ENCODE data around the gene NCKAP5L. TPM values are rescaled to one million over a fixed set of nuclear protein-coding genes. Genes with fewer than 3 reads are reported as not detected.
A peak's percentile ranks its signal among the peaks of the same experiment; 100 is the strongest.

The NCKAP5L gene
- total RNA-seq, 2 experiments from 2014 or later = 2.8 TPM

DNA sequence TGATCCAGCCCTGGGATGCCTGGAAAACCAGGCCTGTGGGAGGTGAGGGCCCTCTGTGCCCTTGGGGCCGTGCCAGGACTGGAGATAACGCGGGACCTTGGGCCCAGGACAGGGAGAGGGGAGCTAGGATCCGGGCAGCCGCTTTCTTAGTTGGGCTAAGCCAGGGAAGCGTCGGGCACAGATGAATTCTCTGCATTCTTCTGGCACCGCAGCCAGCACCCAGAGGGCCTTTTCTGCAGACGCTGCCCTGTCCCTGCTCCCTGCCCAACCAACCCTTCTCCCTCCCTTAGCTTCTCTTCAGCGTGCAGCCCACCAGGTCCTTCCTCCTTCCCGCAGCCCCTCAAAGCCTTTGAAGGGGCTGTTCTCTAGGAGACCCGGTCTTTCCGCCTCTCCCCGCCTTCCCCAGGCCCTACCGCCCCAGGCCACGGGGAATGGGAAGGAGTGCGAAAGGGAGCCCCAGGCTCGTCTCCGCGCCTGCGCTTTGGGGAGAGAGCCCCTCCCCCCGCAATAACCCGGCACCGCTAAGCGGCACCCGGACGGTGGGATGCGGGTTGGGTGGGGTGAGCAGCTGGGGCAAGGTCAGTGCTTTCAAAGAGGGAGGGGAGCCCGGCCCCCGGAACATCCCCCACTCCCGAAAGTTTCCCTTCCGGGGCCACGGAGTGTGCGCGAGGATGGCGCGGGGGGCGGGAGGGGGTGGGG is 663 bp downstream of the NCKAP5L start:
- H3K27ac Mint-ChIP-seq = no peak overlapping the region
- H3K36me3 Mint-ChIP-seq (ENCODE audit: low read depth) = peaks cover 3% of the 10 kb centered on the region
- H3K9me3 Mint-ChIP-seq = no peaks in the 10 kb centered on the region
- H3K27me3 Mint-ChIP-seq (ENCODE audit: low read depth) = no peaks in the 10 kb centered on the region
- intact Hi-C loops (cut with micrococcal nuclease) = loop anchor here (1.0 to 10.0 kb wide), 6 partner anchors 16 to 563 kb away; partner anchors contain the start of genes BCDIN3D, CERS5, PRPF40B and SPATS2
- CTCF ChIA-PET = interaction anchor here (0.5 to 4.8 kb wide), 6 partner anchors 11 to 552 kb away, joined by 3 to 32 read pairs (median 8); partner anchors contain the start of gene TMBIM6
- H3K4me1 Mint-ChIP-seq (ENCODE audit: low read depth) = peaks cover 31% of the 10 kb centered on the region
- peak; percentile 35 for DNase-seq
- H3K4me3 Mint-ChIP-seq = peak overlapping the region; percentile 92

DNA sequence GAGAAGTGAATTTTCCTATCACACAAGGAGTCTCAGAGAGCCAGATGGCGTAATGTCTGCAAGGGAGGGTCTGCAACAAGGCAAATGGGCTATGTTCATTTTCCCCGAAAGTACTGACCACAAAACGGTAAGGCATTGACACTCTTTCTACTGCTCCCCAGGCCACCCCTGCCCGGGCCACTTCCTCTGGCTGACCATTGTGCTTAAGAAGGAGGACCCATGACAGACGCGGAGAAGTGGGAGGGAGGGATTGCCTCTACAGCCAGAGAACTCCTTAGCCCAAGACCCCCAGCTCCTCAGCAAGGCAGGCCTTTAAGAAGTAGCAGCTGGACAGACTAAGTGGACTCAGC is 1.2 kb downstream of the NCKAP5L start:
- CTCF ChIA-PET = interaction anchor here (0.5 to 4.8 kb wide), 4 partner anchors 11 to 553 kb away, joined by 3 to 32 read pairs (median 8); partner anchors contain the start of gene TMBIM6
- Mint-ChIP-seq H3K27ac (no peak overlapping the region), H3K9me3 (no peaks in the 10 kb centered on the region), H3K36me3 (ENCODE audit: low read depth) (peaks cover 3% of the 10 kb centered on the region), H3K27me3 (ENCODE audit: low read depth) (no peaks in the 10 kb centered on the region), H3K4me3 (peak overlapping the region; percentile 69), H3K4me1 (ENCODE audit: low read depth) (peaks cover 34% of the 10 kb centered on the region)
- intact Hi-C loops (cut with micrococcal nuclease) = loop anchor here (5.0 to 10.0 kb wide), 2 partner anchors 460 to 562 kb away; partner anchors contain the start of genes SPATS2 and TUBA1C
- no peak for DNase-seq

DNA sequence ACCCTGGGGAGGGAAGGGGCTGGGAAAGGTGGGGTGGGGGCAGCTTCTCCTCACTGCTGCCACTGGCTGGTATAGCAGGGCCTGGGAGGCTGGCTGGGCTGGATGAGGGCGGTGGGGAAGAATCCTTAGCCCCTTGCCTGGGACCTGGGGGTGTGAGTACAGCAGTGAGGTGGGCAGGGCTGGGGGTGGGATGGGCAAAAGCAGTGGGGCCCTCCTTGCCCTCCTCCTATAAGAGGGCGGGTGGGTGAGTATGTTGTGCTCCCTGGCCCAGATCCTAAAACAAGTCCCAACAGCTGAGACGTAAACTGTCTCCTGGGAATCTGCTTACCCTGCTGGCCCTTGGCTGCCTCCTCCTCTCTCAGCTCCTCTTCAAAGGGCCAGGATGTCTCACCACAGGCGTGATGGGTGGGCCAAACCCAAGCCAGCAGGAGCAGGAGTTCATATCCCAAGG is 2.2 kb downstream of the NCKAP5L start:
- CTCF ChIA-PET = interaction anchor here (1.6 to 4.8 kb wide), 2 partner anchors 12 to 85 kb away, joined by 3 to 32 read pairs; partner anchors contain the start of gene TMBIM6
- peak overlapping the region; percentile 69 for H3K4me3 Mint-ChIP-seq
- H3K27me3 Mint-ChIP-seq (ENCODE audit: low read depth) = no peaks in the 10 kb centered on the region
- peaks cover 3% of the 10 kb centered on the region for H3K36me3 Mint-ChIP-seq (ENCODE audit: low read depth)
- no peak overlapping the region for H3K27ac Mint-ChIP-seq
- peaks cover 44% of the 10 kb centered on the region for H3K4me1 Mint-ChIP-seq (ENCODE audit: low read depth)
- no peak for DNase-seq
- intact Hi-C loops (cut with micrococcal nuclease) = loop anchor here (5.0 to 10.0 kb wide), 2 partner anchors 459 to 561 kb away; partner anchors contain the start of genes SPATS2 and TUBA1C
- H3K9me3 Mint-ChIP-seq = no peaks in the 10 kb centered on the region

DNA sequence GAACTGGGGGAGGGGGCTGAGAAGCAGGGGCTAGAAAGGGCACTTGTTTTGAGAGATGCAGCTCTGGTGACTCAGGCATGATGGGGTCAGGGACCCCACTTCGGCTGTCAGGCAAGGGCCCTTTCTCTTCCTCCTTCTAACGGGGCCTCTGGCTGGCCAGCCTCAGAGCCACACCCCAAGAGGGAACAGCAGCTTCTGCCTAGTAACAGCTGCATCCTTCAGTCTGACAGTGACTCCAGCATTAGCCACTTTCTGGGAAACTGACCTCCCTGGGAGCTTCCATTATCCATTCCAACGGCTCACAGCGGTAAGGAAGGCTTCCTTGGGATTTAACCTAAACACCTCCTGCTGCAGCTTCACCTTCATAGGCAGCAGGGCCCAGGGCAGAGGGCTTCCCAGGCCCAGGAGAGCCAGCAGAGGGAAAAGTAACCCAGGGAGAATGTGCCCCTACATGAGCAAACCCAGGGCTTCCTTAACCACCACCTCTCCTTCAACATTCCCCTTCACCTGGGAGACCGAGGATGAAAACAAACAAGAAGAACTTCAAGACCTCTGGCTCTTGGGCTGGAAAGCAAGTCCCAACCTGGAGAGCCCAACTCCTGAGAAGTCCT is 2.7 kb downstream of the NCKAP5L start:
- intact Hi-C loops (cut with micrococcal nuclease) = loop anchor here (5.0 to 10.0 kb wide), 2 partner anchors 458 to 561 kb away; partner anchors contain the start of genes SPATS2 and TUBA1C
- CTCF ChIA-PET = no interaction called here
- no peak overlapping the region for H3K27ac Mint-ChIP-seq
- H3K4me3 Mint-ChIP-seq = no peak overlapping the region
- no peak for DNase-seq
- H3K36me3 Mint-ChIP-seq (ENCODE audit: low read depth) = peaks cover 3% of the 10 kb centered on the region
- no peaks in the 10 kb centered on the region for H3K27me3 Mint-ChIP-seq (ENCODE audit: low read depth)
- no peaks in the 10 kb centered on the region for H3K9me3 Mint-ChIP-seq
- peaks cover 47% of the 10 kb centered on the region for H3K4me1 Mint-ChIP-seq (ENCODE audit: low read depth)

DNA sequence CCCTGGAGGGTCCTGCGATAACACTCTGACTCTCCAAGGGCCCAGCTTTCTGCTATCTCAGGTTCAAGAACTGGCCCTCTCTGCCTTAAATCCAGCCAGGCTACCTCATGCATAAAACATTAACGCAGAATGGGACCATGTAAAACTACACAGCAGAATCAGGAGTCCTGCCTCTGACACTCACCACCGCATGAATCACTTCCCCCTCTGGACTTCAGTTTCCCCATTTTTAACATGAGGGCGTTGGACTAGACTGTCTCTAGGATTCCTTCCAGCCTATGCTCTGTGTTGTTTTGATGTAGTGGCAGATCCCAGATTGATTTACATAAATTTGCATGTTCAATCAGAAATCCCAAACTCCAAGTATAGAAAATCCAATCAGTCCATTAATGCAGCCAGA is 3.3 kb downstream of the NCKAP5L start:
- Mint-ChIP-seq H3K27me3 (ENCODE audit: low read depth) (no peaks in the 10 kb centered on the region), H3K36me3 (ENCODE audit: low read depth) (peaks cover 3% of the 10 kb centered on the region), H3K4me3 (no peak overlapping the region), H3K9me3 (no peaks in the 10 kb centered on the region), H3K27ac (no peak overlapping the region), H3K4me1 (ENCODE audit: low read depth) (peaks cover 47% of the 10 kb centered on the region)
- CTCF ChIA-PET = no interaction called here
- DNase-seq = no peak
- intact Hi-C loops (cut with micrococcal nuclease) = loop anchor here (5.0 to 10.0 kb wide), 2 partner anchors 458 to 560 kb away; partner anchors contain the start of genes SPATS2 and TUBA1C

DNA sequence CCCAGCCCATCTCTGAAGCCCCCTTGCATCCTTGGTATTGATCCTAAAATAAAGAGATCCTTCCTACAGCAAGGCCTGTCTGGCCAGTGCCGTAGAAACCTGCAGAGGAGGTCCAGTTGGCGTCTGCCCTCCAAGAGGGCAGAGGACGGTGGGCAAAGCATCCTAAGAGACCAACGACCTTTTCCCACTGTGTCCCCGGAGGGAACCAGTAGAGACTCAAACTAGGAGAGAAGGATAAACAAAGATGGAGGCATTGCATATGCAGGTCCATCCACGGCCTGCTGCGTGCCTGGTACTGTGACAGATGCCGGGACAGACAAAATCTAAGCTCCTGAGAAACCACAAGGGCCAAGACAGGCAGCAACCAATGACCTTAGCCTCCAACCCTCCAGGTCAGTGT is 3.8 kb downstream of the NCKAP5L start:
- H3K4me3 Mint-ChIP-seq = no peak overlapping the region
- peaks cover 3% of the 10 kb centered on the region for H3K36me3 Mint-ChIP-seq (ENCODE audit: low read depth)
- H3K27me3 Mint-ChIP-seq (ENCODE audit: low read depth) = no peaks in the 10 kb centered on the region
- DNase-seq = no peak
- CTCF ChIA-PET = no interaction called here
- peaks cover 47% of the 10 kb centered on the region for H3K4me1 Mint-ChIP-seq (ENCODE audit: low read depth)
- no peak overlapping the region for H3K27ac Mint-ChIP-seq
- intact Hi-C loops (cut with micrococcal nuclease) = loop anchor here (10.0 kb wide), 1 partner anchor 560 kb away; the partner anchor contains the start of gene TUBA1C
- H3K9me3 Mint-ChIP-seq = no peaks in the 10 kb centered on the region

DNA sequence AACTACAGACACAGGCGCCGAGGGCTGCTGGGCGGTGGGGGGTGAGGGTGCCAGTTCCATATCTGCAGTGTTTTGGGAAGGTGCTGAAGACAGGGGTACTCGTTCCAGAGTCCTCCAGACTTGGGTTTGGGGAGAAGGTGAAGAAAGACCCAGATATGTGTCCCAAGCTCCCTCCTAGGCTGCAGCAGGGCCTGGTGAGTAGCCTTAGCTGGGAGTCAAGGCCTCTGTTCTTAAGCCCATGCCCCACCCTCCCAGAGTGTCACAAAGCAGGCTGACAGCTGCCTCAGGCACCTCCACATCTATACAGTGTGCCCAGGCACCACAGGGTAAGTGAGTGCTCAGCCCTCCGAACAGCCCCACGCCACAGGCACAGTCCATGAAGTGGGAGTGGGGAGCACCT is 4.3 kb downstream of the NCKAP5L start:
- CTCF ChIA-PET = no interaction called here
- no peaks in the 10 kb centered on the region for H3K27me3 Mint-ChIP-seq (ENCODE audit: low read depth)
- no peak for DNase-seq
- H3K36me3 Mint-ChIP-seq (ENCODE audit: low read depth) = peaks cover 3% of the 10 kb centered on the region
- H3K4me3 Mint-ChIP-seq = no peak overlapping the region
- intact Hi-C loops (cut with micrococcal nuclease) = loop anchor here (10.0 kb wide), 1 partner anchor 559 kb away; the partner anchor contains the start of gene TUBA1C
- peaks cover 42% of the 10 kb centered on the region for H3K4me1 Mint-ChIP-seq (ENCODE audit: low read depth)
- H3K27ac Mint-ChIP-seq = no peak overlapping the region
- no peaks in the 10 kb centered on the region for H3K9me3 Mint-ChIP-seq

DNA sequence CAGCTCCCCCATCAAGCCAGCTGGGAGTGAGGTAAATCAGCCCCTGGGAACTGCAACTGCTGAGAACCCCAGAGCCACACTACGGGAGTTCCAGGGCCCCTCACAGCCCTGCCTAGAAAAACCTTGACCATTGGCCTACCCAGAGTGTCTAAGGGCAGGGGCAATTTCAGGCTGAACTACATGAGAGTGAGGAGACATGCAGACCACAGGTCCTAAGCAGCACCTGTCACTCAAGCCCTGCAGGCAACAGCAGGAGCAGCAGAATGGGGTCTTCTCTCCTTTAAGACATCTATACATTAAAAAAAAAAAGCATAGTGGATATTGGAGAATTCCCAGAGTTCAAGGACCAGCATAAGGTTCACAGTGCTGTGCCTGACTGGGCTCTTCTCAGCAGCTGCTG is 4.9 kb downstream of the NCKAP5L start:
- no peaks in the 10 kb centered on the region for H3K27me3 Mint-ChIP-seq (ENCODE audit: low read depth)
- intact Hi-C loops (cut with micrococcal nuclease) = loop anchor here (10.0 kb wide), 1 partner anchor 559 kb away; the partner anchor contains the start of gene TUBA1C
- H3K4me3 Mint-ChIP-seq = no peak overlapping the region
- no peaks in the 10 kb centered on the region for H3K9me3 Mint-ChIP-seq
- no peak for DNase-seq
- H3K36me3 Mint-ChIP-seq (ENCODE audit: low read depth) = peaks cover 3% of the 10 kb centered on the region
- CTCF ChIA-PET = no interaction called here
- no peak overlapping the region for H3K27ac Mint-ChIP-seq
- peaks cover 38% of the 10 kb centered on the region for H3K4me1 Mint-ChIP-seq (ENCODE audit: low read depth)

DNA sequence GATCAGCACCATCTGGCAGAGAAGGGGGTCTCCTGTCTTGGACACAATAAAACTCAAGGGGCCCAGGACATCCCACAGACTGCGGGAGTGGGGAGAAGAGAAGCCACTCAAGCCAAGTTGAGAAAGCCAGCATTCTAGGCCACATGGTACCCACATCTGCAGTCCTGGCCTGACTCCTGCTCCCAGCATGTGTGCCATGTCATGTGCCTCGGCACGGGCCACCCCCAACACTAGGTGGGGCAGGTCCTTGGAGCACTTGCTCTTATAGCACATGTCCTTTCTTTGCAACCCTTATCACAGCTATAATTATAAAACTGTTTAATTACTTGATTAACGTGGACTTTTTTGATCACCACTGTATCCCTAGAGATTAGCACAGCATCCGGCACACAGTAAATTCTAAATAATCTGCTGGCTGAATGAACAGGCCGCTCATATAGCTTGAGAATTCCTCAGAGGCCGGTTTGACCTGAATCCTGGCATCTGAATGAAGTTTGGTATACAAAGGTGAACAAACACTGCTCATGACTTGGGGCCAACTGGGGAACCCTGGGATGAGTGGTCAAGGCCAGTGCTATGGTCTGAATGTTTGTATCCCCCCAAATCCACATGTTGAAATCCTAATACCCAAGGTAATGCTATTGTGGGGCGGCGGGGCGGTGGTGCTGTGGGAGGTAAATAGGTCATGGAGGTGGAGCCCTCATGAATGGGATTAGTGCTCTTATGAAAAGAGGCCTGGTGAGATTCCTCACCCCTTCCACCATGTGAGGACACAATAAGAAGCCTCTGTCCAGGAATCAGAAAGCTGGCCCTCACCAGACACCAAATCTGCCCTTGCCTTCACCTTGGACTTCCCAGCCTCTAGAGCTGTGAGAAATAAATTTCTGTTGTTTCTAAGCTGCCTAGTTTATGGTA is 6.6 kb downstream of the NCKAP5L start:
- H3K9me3 Mint-ChIP-seq = no peaks in the 10 kb centered on the region
- H3K36me3 Mint-ChIP-seq (ENCODE audit: low read depth) = peaks cover 3% of the 10 kb centered on the region
- H3K4me1 Mint-ChIP-seq (ENCODE audit: low read depth) = peaks cover 29% of the 10 kb centered on the region
- CTCF ChIA-PET = interaction anchor here (0.7 to 2.9 kb wide), 4 partner anchors 26 to 80 kb away, joined by 3 to 13 read pairs (median 6); partner anchors contain the start of gene TMBIM6
- peak overlapping the region; percentile 62 for H3K27ac Mint-ChIP-seq
- no peaks in the 10 kb centered on the region for H3K27me3 Mint-ChIP-seq (ENCODE audit: low read depth)
- intact Hi-C loops (cut with micrococcal nuclease) = loop anchor here (10.0 kb wide), 1 partner anchor 557 kb away; the partner anchor contains the start of gene TUBA1C
- DNase-seq = peak; percentile 28
- H3K4me3 Mint-ChIP-seq = no peak overlapping the region

DNA sequence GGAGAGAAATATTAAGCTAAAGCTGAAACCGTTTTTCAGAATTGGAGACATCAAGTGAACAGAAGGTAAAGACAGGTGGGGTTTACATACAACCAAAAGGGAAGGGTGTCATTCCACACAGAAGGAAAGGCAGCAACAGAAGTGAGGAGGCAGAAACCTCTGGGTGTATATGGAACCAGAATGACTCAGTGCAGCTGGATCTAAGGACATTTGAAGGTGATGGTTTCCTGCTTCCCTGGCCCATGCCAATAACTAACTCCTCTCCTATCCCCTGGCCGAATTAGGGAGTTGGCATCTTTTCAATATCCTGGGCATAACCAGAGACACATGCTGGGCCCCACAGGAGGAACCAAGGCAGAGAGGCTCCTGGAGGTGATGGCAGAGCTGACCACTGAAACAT is 8.4 kb downstream of the NCKAP5L start:
- no peak overlapping the region for H3K4me3 Mint-ChIP-seq
- H3K36me3 Mint-ChIP-seq (ENCODE audit: low read depth) = peaks cover 4% of the 10 kb centered on the region
- H3K27me3 Mint-ChIP-seq (ENCODE audit: low read depth) = no peaks in the 10 kb centered on the region
- DNase-seq = no peak
- H3K9me3 Mint-ChIP-seq = no peaks in the 10 kb centered on the region
- peaks cover 23% of the 10 kb centered on the region for H3K4me1 Mint-ChIP-seq (ENCODE audit: low read depth)
- no peak overlapping the region for H3K27ac Mint-ChIP-seq
- intact Hi-C loops (cut with micrococcal nuclease) = loop anchor here (10.0 kb wide), 1 partner anchor 555 kb away; the partner anchor contains the start of gene TUBA1C
- CTCF ChIA-PET = interaction anchor here (0.7 to 2.9 kb wide), 6 partner anchors 19 to 236 kb away, joined by 3 to 13 read pairs (median 4); no protein-coding TSS in a partner anchor

DNA sequence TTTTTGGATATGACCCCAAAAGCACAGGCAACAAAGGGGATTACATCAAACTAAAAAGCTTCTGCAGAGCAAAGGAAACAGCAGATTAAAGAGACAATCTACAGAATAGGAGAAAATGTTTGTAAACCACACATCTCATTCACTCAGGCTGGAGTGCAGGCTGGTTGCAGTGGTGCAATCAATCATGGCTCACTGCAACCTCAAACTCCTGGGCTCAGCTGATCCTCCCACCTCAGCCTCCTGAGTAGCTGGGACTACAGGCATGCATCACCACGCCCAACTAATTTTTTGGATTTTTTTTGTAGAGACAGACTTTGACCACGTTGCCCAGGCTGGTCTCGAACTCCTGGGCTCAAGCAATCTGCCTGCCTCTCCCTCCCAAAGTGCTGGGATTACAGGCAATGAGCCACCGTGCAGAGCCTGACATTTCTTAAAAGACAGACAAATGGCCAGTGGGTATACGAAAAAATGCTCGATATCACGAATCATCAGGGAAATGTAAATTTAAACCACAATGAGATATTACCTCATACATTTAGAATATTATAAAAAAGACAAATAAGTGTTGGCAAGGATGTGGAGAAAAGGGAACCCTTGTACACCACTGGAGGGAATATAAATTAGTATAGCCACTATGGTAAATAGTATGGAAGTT is 9.8 kb downstream of the NCKAP5L start:
- H3K27ac Mint-ChIP-seq = no peak overlapping the region

More for the DNA sequence above, 9.8 kb downstream of the NCKAP5L start:
- intact Hi-C loops (cut with micrococcal nuclease) = no loop called here
- CTCF ChIA-PET = interaction anchor here (0.6 to 1.9 kb wide), 2 partner anchors 20 to 732 kb away, joined by 3 to 6 read pairs; no protein-coding TSS in a partner anchor
- no peak for DNase-seq
- no peaks in the 10 kb centered on the region for H3K9me3 Mint-ChIP-seq
- no peaks in the 10 kb centered on the region for H3K27me3 Mint-ChIP-seq (ENCODE audit: low read depth)
- H3K4me3 Mint-ChIP-seq = no peak overlapping the region
- H3K36me3 Mint-ChIP-seq (ENCODE audit: low read depth) = peaks cover 4% of the 10 kb centered on the region
- peaks cover 23% of the 10 kb centered on the region for H3K4me1 Mint-ChIP-seq (ENCODE audit: low read depth)

Measured in activated naive CD4-positive, alpha-beta T cell treated with anti-CD3 and anti-CD28 coated beads for 36 hours (primary cell).